ENCODE results near the gene FRMD8. TPM values are rescaled to one million over a fixed set of nuclear protein-coding genes. Genes with fewer than 3 reads are reported as not detected.

Gene FRMD8
- total and polyA plus RNA-seq, 9 of the 15 experiments (the other 6 are each of a cell fraction or from before 2014, with no cell fraction given), result 4.5 to 54.5 (median 15.8) TPM

GRCh38 chr11:65386307-65387140 is at the start of gene FRMD8 (continued):
- no peak for TF ChIP-seq MTF1 (CRISPR knock-in tag; IDR thresholded peaks at IDR 0.05; ENCODE audit: borderline replicate concordance)
- TF ChIP-seq ZBTB9 (CRISPR knock-in tag; IDR thresholded peaks at IDR 0.05), result no peak; the same call in none of the 2 replicates
- no peak for TF ChIP-seq CCAR2 (IDR thresholded peaks at IDR 0.05; ENCODE audit: low read depth, low read length)
- TF ChIP-seq LEF1 (IDR thresholded peaks at IDR 0.05), result no peak
- no peak for TF ChIP-seq TEAD4 (IDR thresholded peaks at IDR 0.05; ENCODE audit: low read length)
- 0 out of 2 replicates have a peak, but pooled peaks have one; percentile 14 for TF ChIP-seq TEAD4 (CRISPR knock-in tag; IDR thresholded peaks at IDR 0.05; ENCODE audit: borderline replicate concordance)
- no peak for TF ChIP-seq TFE3 (CRISPR knock-in tag; IDR thresholded peaks at IDR 0.05)
- peak; percentile 98 for TF ChIP-seq ZNF592 (IDR thresholded peaks at IDR 0.05)
- peak; percentile 57; the same call in 1 of the 2 replicates for TF ChIP-seq ZNF511 (CRISPR knock-in tag; IDR thresholded peaks at IDR 0.05)
- TF ChIP-seq ZNF311 (CRISPR knock-in tag; IDR thresholded peaks at IDR 0.05), result peak; percentile 12; the same call in 1 of the 2 replicates
- TF ChIP-seq RBM22 (IDR thresholded peaks at IDR 0.05; ENCODE audit: low read depth, low read length, poor library complexity, severe bottlenecking), result no peak
- TF ChIP-seq ZNF277 (CRISPR knock-in tag; IDR thresholded peaks at IDR 0.05; ENCODE audit: borderline replicate concordance), result no peak
- no peak for TF ChIP-seq HES1 (IDR thresholded peaks at IDR 0.05; ENCODE audit: low read depth)

Data from K562 (cell line).